ENCODE measurements around the gene CTNNA3.

CTNNA3 gene

GRCh38 chr10:66202101-66202500 lies 1493.9 kb downstream of the CTNNA3 start:
- Histone ChIP-seq H3K4me1 (no peaks in the 10 kb centered on the region), H3K9ac (no peak overlapping the region), H3K9me3 (ENCODE audit: control insufficient read depth, low read length) (no peaks in the 10 kb centered on the region), H3K79me2 (no peaks in the 10 kb centered on the region), H2AFZ (no peak overlapping the region), H3K27ac (no peak overlapping the region), H3K4me2 (ENCODE audit: low read length) (no peak overlapping the region), H3K36me3 (ENCODE audit: control insufficient read depth, insufficient read depth, low read length) (no peaks in the 10 kb centered on the region), H3K27me3 (ENCODE audit: control insufficient read depth, insufficient read depth, low read length) (no peaks in the 10 kb centered on the region), H3K4me3 (ENCODE audit: low read depth, low read length) (no peak overlapping the region)
- no peak for TF ChIP-seq CTCF (IDR thresholded peaks at IDR 0.05)

DNA sequence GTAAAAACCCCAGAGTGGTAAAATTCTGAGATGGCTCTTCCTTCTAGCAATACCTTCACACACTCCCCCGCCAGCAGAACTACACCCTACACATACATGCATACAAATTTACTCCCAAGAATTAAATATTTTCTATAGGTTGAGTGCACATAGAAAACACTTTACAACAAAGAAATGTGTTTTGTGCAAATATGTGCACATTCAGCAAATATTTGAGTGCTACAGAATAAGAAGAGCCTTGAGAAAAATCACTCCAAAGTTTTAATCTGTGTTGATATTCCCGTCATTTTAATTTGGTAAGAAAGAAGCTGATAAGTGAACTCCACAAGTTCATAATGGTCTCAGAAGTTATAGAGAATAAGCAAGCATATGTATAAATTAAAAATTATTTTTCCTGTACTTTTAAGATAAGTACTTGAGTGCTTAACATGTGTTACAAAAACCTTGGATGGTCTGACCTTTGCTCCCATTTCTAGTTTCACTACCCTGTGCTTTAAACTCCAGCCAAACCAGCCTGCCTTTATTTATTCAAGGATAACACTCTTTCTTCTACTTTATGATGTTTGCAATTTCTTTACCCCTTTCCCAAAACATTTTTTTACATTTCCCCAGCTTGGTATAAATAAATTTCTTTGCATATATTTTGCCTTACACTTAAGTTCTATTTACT lies 1503.7 kb downstream of the CTNNA3 start:
- no peaks in the 10 kb centered on the region for H3K79me2 ChIP-seq
- H3K27ac ChIP-seq = no peak overlapping the region
- H3K27me3 ChIP-seq (ENCODE audit: control insufficient read depth, insufficient read depth, low read length) = no peaks in the 10 kb centered on the region
- H3K4me1 ChIP-seq = no peaks in the 10 kb centered on the region
- no peak overlapping the region for H2AFZ ChIP-seq
- TF ChIP-seq CTCF (IDR thresholded peaks at IDR 0.05) = no peak
- no peaks in the 10 kb centered on the region for H3K36me3 ChIP-seq (ENCODE audit: control insufficient read depth, insufficient read depth, low read length)
- no peak overlapping the region for H3K4me2 ChIP-seq (ENCODE audit: low read length)
- no peak overlapping the region for H3K9ac ChIP-seq
- H3K4me3 ChIP-seq (ENCODE audit: low read depth, low read length) = no peak overlapping the region
- no peaks in the 10 kb centered on the region for H3K9me3 ChIP-seq (ENCODE audit: control insufficient read depth, low read length)

DNA sequence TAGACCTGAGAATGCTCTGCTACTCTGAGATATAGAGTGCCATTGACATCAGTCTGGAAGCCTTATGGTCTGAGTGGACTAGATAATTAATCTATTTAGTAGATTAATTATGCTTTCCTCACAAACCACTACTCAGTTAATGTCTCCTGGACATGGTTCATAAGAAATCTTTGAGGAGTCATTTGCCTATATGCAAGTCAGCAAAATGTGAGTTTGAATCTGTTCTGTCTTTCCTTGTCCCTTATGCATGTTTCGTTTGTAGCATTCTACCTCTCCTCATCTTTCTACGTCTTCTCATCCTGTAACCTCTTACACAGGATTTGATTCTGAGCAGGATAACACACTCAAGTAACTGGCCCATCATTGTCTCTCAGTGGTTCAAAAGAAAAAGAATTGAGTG lies 1505.6 kb downstream of the CTNNA3 start:
- Histone ChIP-seq H3K27ac (no peak overlapping the region), H3K4me3 (ENCODE audit: low read depth, low read length) (no peak overlapping the region), H3K4me1 (no peaks in the 10 kb centered on the region), H2AFZ (no peak overlapping the region), H3K9ac (no peak overlapping the region), H3K36me3 (ENCODE audit: control insufficient read depth, insufficient read depth, low read length) (no peaks in the 10 kb centered on the region), H3K9me3 (ENCODE audit: control insufficient read depth, low read length) (no peaks in the 10 kb centered on the region), H3K4me2 (ENCODE audit: low read length) (no peak overlapping the region), H3K79me2 (no peaks in the 10 kb centered on the region), H3K27me3 (ENCODE audit: control insufficient read depth, insufficient read depth, low read length) (no peaks in the 10 kb centered on the region)
- TF ChIP-seq CTCF (IDR thresholded peaks at IDR 0.05) = no peak

- no peak for TF ChIP-seq CTCF (IDR thresholded peaks at IDR 0.05)
- H3K9me3 ChIP-seq (ENCODE audit: control insufficient read depth, low read length) = no peaks in the 10 kb centered on the region
- no peaks in the 10 kb centered on the region for H3K79me2 ChIP-seq
- H2AFZ ChIP-seq = no peak overlapping the region
- no peak overlapping the region for H3K4me2 ChIP-seq (ENCODE audit: low read length)
- H3K27ac ChIP-seq = no peak overlapping the region
- no peak overlapping the region for H3K9ac ChIP-seq
- H3K36me3 ChIP-seq (ENCODE audit: control insufficient read depth, insufficient read depth, low read length) = no peaks in the 10 kb centered on the region
- no peak overlapping the region for H3K4me3 ChIP-seq (ENCODE audit: low read depth, low read length)
- no peaks in the 10 kb centered on the region for H3K27me3 ChIP-seq (ENCODE audit: control insufficient read depth, insufficient read depth, low read length)
- no peaks in the 10 kb centered on the region for H3K4me1 ChIP-seq
Observed at GRCh38 chr10:66189271-66189670, 1506.7 kb downstream of the CTNNA3 start.

GRCh38 chr10:66187053-66187733 lies 1508.8 kb downstream of the CTNNA3 start:
- H3K9me3 ChIP-seq (ENCODE audit: control insufficient read depth, low read length) = no peaks in the 10 kb centered on the region
- no peak for TF ChIP-seq CTCF (IDR thresholded peaks at IDR 0.05)
- no peak overlapping the region for H3K4me2 ChIP-seq (ENCODE audit: low read length)
- H2AFZ ChIP-seq = no peak overlapping the region
- no peaks in the 10 kb centered on the region for H3K36me3 ChIP-seq (ENCODE audit: control insufficient read depth, insufficient read depth, low read length)
- H3K4me1 ChIP-seq = no peaks in the 10 kb centered on the region
- no peaks in the 10 kb centered on the region for H3K27me3 ChIP-seq (ENCODE audit: control insufficient read depth, insufficient read depth, low read length)
- H3K4me3 ChIP-seq (ENCODE audit: low read depth, low read length) = no peak overlapping the region
- H3K9ac ChIP-seq = no peak overlapping the region
- no peak overlapping the region for H3K27ac ChIP-seq
- H3K79me2 ChIP-seq = no peaks in the 10 kb centered on the region

Data from parathyroid adenoma (tissue), 2 donors.